Left renal pelvis (tissue), 4 donors: Measurements from ENCODE around the gene MTMR2. TPM values are rescaled to one million over a fixed set of nuclear protein-coding genes. Genes with fewer than 3 reads are reported as not detected.

Experiments used
- DNase-seq, 4 donors: peaks; one replicate each; pipeline ENCODE4 v3.0.0-alpha.2; 2013; ENCODE audit warnings: low read depth in 4 of 4, low spot score in 3 of 4
- polyA plus RNA-seq, 4 donors: library from polyadenylated mRNA; unstranded; fragments of 120-200 nt; gene quantifications; one replicate each; pipeline ENCODE4 v1.2.1, GENCODE V29; 2013; ENCODE audit not compliant: insufficient read length in 4 of 4

Gene MTMR2
- polyA plus RNA-seq = 10 to 100 TPM; 41.7 to 69.1 (median 60.2) TPM

DNA sequence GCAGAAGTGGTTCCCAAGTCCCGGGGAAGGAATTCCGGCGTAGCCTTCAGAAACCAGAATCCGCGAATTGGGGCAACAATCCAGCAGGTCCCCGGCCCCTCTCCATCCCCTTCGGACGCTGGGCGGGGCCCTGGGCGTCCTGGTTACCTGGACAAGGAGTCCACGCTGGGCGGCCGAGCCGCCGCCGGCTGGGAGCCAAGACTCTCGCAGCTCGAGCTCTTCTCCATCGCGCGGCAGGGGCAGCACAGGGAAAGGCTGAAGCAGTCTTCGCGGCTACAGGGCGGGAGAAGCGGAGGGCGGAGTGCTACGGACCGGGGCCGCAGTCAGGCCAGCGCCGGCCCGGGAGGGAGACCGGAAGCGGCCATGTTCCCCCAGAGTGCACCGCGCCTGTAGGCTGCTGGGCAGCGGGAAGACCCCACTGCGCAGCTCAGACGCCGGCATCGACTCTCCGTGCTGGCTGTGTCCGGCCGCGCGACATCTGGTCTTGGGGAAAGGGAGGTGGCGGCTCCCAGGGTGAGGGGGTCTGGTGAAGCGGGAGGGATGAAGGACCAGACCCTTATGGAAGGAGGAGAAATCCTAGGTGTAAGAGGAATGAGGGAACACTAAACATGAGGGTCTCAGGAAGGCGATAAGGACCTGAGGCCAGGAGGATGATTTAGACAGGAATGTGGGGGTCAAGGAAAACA lies at the start of gene MTMR2:
TSS of gene MTMR2 (minus strand) at position 380 of the 686 bp plus-strand sequence. CDS start at position 227, 153 bp downstream.
- peak; percentile 60 to 73 (median 68) for DNase-seq

DNA sequence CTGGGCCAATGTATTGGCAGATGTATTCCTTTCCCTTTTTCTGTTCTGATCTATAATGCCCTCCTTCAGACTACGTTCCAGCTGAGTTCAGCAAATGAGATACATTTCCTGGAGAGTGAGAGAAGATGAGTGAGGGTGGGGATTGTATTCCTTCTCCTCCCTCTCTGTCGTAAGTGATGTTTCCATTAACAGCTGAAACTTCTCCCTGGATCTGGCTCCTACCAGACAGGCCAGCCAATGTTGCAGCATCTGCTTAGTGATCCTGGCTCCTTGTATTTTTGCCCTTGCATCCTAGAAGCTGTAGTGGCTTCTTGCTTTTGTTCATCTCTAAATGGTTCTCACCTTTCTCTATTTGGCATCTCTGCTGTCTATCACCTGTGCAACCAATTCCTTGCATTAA lies 48.2 kb upstream of the MTMR2 start:
- DNase-seq = no peak

DNA sequence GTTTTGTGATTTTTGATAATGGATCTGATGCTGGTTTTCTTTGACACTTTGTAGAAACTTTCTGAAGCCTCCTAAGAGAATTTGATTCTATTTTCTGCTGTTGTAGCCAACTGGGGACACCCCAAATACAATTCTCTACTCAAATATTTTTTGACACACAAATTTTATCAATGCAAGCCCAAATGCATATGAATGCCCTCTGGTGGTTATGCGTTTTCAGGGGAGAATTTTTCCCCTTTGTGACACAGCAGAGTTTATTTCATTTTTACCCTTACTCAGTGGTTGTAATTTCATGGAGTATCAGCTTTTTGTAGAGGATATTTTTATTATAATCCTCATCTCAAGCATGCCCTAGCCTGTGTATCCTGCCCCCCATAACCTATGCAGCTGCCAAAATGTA lies 44.7 kb upstream of the MTMR2 start:
- DNase-seq = no peak

DNA sequence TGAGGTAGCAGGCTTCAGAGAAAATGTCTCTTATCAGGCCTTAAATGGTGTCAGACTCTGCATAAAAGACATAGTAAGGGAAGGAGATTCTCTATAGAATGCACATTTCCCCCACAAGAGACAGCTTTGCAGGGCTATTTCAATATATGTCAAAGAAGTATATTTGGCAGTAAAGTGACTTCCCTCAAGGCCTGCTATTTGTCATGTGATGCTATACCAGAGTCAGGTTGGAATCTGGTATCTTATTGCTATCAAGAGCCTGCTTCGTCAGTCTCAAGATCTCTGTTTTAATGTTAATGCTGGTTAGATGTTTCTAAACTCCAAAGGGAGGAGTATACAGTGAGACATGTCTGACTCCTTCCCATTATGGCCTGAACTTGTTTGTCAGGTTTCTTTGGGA lies 40.4 kb upstream of the MTMR2 start:
- DNase-seq = no peak

DNA sequence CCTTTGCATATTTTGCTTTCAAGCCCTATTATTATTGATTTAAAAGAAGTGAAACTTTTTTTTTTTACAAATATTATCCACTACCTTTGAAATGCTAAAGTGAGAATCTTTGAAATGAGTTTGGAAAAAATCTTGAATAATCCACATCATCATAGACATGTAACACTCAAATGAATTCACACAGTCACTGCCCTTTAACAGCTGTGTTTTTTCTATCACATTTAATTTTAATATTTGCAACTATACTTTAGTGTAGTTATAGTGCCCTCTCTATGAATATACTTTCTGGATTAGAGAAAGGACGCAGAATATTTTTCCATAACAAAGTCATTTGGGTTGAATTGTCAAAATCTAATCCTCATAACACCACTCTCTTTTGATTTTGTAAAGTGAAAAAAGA lies 37.9 kb upstream of the MTMR2 start:
- no peak for DNase-seq

DNA sequence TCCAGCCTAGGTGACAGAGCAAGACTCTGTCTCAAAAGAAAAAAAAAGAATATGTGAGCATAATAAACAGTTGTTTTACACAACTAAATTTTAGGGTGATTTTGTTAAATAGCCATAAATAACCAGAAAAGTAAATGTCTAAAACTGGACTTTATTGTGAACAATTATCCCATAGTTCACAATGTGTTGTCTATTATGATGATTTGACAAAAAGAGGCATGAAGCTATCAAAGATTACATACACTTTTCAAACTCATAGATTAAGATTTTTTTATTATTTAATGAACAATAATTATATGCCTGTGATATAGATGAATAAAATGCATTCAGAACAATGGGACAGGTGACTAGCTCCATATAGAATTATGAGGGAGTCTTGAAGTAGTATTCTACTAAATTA lies 27.0 kb upstream of the MTMR2 start:
- DNase-seq = no peak

DNA sequence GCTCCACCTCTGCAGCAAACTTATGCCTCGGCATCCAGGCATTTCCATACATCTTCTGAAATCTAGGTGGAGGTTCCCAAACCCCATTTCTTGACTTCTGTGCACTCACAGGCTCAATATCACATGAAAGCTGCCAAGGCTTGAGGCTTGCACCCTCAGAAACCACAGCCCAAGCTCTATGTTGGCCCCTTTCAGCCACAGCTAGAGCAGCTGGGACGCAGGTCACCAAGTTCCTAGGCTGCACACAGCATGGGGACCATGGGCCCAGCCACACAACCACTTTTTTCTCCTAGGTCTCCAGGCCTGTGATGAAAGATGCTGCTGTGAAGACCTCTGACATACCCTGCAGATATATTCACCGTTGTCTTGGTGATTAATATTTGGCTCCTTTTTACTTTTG lies 24.7 kb upstream of the MTMR2 start:
- no peak for DNase-seq

DNA sequence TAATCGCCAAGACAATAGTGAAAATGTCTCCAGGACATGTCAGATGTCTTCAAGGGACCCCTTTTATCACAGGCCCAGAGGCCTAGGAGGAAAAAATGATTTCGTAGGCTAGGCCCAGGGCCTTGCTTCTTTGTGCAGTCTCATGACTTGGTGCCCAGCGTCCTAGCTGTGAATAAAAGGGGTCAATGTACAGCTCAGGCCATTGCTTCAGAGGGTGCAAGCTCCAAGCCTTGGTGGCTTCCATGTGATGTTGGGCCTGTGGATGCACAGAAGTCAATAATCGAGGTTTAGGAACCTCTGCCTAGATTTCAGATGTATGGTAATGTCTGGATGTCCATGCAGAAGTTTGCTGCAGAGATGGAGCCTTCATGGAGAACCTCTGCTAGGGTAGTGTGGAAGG lies 20.7 kb upstream of the MTMR2 start:
- no peak for DNase-seq

DNA sequence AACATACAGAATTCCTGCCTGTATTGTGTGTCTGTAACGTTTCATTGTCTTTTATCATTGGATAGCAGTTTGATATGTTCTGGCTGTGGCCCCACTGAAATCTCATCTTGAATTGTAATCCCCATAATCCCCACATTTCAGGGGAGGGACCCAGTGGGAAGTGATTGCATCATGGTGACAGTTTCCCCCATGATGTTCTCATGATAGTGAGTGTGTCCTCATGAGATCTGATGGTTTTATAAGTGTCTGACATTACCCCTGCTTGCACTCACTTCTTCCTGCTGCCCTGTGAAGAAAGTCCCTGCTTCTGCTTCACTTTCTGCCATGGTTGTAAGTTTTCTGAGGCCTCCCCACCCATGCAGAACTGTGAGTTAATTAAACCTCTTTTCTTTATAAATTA lies 19.6 kb upstream of the MTMR2 start:
- DNase-seq = no peak

DNA sequence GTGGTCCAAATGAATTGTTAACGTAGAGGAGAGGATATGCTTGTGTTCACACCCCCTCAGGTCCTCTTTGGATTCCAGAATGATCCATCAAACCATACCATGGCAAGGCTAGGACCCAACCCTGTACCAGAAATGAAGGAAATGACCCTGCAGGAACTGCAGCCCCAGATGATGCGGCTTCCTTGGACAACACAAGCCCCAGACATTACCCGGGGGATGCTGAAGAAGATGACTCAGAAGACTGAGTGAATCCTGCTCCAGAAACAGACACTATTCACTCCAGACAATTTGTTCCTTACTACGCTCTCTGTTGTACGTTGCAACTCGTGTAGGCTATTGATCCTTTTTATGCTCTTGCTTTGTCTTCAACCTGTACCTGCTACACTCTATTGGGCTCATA lies 15.2 kb upstream of the MTMR2 start:
- no peak for DNase-seq

DNA sequence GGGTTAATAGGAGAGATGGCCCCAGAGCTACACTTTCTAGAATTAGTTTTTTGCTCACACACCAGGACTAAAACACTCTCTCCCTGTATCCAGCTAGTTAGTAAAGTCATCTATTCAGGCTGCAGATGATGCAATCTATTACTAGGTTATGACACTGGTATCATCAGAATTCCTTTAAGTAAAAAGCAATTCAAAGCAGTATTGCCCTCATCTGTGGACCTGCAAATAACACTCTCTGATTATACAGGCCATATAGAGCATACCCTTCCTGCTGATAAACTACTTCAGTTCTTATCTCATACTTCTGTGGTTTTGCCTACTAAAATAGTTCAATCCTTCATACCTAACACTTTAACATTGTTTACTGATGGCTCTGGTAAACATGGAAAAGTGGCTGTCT lies 13.5 kb upstream of the MTMR2 start:
- no peak for DNase-seq

DNA sequence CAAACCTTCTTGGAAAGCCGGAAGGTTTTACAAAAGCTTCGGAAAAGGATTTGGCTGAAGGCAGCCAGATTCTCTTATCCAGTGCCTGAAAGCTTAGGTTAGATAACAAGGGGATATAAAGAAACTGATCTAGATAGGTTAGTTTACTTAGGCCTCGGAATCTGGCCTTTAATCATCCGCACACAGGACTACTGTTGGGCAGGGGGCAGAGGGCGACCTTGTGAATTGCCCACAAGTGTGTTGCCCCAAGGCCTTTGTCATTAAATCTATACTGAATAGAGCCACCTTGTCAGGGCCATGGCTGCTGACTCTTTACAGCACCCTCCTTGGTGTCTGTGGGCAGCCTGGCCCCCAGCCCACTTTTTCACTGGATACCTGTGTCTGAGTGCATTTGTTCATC lies 9.7 kb upstream of the MTMR2 start:
- DNase-seq = no peak

DNA sequence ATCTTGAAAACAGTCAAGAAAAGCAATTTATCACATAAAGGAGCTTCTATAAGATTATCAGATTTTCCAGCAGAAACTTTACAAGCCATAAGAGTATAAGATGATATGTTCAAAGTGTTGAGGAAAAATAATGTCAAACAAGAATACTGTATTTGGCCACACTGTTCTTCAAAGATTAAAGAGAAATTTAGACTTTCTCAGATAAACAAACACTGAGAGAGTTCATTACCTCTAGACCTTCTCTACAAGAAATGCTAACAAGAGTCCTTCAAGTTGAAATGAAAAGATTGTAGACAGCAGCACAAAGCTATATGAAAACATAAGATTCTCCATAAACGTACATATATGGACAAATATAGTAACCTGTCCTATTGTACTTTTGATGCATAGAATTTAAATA lies 8.0 kb upstream of the MTMR2 start:
- no peak for DNase-seq

DNA sequence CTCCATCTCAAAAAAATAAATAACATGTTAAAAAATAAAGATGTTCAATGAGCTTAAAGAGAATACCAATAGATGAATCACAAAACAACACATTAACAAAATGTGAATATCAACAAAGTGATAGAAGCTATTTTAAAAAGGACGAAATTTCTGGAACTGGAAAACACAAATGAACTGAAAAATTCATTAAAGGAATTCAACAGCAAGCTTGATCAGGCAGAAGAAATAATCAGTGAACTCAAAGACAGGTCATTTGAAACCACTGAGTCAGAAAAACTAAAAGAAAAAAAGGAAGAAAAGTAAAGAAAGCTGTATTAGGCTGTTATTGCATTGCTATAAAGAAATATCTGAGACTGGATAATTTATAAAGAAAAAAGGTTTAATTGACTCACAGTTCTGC lies 7.0 kb upstream of the MTMR2 start:
- no peak for DNase-seq

DNA sequence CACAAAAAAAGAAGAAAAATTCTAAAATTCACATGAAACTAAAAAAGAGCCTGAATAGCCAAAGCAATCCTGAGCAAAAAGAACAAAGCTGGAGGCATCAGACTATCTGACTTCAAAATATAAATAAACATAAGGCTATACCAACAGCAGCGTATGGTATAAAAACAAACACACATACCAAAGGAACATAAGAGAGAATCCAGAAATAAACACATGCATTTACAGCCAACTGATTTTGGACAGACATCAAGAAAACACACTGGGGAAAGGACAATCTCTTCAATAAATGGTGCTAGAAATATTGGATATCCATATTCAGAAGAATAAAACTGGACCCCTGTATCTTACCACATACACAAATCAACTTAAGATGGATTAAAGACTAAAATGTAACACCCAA lies 2.8 kb upstream of the MTMR2 start:
- DNase-seq = no peak

DNA sequence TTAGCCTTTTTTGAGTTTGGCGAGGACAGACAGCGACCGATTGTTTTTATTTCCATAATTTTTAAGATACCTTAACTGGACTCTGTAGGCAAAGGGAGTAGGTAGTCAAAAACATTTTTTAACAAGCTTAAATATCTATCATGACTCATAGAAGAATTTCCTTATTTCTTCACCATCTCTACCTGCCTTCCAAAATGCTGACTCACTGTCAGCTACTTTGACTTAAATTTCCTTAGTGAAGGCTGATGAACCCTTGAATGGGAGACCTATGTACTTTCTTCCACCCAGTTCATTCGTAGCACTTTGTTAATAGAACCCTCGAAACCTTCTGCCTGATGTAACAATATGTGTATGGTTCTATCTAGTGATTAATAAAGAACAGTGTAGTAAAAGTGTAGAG lies 1.1 kb upstream of the MTMR2 start:
- DNase-seq = no peak

DNA sequence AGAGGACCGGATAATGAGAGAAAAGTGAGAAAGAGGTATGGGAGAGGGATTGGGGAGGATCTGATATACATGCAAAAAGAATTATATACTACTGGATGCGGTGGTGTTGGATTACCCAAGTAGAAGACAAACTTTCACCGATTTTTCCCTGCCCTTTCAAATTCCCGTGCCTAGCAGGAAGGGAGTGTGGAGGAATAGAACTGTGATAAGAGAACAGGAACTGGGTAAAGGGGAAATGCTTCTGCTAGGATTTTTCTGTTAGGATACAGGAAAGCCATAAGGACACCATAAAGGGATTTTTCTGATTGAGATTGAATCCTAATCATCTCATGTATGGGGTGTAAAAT lies 480 bp upstream of the MTMR2 start:
- no peak for DNase-seq

DNA sequence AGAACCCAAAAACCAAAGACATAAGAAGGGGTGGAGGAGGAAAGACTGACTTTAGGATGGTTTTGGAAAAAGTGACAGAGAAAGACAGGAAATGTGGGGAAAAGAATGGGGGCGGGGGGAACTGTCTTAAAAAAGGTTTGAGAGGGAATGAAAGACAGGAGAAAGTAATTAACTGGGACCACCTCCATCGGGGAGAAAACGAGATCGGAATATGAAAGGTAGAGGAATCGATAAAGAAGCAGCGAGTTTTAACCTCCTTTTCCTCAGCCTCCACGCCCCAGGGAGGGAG lies 524 bp downstream of the MTMR2 start:
- no peak for DNase-seq

DNA sequence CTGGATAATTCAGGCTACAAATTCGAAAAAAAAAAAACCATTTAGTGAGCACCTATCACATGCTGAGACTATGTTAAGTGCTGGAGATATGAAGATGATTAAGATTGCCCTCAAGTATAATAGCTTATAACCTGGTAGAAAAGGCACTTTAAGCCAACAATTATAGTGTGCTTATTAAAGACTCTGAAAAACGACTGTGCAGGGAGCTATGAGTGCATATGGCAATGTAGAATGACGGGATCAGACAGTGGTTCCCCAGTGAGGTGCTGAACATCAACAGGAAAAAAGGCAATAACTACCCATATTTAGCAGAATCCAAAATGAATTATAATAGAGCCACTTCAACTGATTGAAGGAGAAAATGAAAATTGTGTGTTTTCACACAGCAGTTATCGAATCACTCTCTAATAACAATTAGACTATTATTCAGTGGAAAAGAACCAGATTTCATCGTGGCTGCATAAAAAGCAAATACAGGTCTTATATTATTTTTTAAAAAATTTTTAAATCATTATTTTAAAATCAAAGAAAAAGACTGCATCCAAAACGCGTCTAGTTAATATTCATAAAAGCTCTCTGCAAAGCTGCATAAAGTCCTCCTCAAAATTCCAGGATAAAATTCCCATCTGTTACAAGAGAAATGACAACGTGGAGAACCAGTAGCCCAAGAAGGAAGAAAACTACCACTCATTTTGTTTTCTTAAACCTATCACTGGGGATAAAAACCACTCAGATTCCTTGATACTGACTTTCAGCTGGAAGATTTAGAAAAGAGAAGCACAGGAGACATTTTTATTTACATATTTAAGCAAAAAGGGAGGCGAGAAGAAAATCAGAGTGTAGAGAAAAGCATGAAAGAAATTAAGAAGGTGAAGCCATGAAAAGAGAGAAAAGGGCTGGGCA lies 1.1 kb downstream of the MTMR2 start:
- no peak for DNase-seq

DNA sequence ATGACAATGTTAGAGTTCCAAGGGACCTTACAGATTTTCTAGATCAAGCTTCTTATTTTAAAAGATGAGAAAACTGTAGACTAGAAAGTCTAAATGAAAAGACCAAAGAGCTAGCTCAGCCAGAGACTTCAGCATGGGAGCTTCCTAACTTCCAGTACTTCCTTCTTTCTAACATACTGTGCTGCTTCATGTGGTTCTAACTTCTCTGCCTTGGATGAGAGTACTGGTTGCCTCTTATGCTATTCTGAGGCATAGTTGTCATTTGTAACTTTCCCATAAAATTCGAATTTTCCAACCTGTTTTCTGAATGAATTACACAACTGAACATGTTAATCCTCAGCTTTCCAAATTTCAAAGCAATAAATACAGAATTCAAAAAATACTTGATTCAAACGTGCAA lies 1.8 kb downstream of the MTMR2 start:
- DNase-seq = no peak

DNA sequence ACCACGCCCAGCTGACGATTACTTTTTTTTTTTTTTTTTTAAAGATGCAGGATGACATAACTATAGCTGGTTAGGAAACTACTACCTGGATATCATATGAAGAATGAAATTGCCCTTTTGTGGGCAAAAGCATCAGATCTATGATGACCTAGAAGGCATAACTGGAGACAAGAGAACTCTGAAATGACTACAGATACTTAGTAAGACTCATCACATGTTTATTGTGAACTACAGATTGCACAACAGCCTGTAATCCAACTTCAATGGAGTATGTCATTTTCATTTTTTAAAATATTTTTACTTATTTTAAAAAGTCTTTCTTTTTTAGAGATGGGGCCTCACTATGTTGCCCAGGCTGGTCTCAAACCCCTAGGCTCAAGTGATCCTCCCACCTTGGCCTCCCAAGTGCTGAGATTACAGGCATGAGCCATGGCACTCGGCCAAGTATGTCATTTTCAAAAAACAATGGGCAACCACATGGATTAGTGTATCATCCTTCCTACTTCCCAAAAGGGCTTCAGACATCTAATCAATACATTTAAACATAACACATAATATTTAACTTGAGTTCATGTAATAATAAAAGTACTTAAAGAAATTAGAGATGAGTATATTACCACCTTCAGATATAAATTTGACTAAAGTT lies 3.3 kb downstream of the MTMR2 start:
- DNase-seq = no peak

DNA sequence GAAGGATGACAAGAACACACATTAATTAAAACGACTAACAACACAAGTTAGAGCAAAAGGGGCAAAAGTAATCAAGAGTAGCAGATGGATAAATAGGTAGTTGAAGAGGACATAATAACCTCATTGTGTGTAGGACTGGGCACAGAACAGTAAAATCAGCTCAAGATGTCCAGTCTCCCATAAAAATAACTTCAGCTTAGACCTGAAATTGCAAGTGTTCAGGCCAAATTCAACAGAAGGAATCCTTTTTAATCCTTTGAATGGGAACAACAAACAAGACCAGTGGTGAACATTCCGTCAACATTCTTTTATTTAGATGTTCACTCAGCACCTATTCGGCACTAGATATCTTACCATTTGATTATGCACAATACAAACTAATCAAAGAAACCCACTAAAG lies 4.4 kb downstream of the MTMR2 start:
- no peak for DNase-seq
